WERI-Rb-1 (cell line): ENCODE results near the gene RAI1.

Experiments used
- DNase-seq: peaks from one replicate; pipeline ENCODE4 v3.0.0-alpha.2; 2020
- H3K27ac ChIP-seq: fragments of 250-450 bp; sonication (Bioruptor Pico); 2 replicates; pipeline ENCODE4 v1.5.1; 2020; ENCODE audit warnings: mild to moderate bottlenecking, moderate library complexity
- H3K27me3 ChIP-seq: fragments of 250-450 bp; sonication (Bioruptor Pico); 2 replicates; pipeline ENCODE4 v1.5.1; 2021; ENCODE audit warnings: mild to moderate bottlenecking, low read depth, moderate library complexity; ENCODE audit not compliant: insufficient read depth, severe bottlenecking
- H3K36me3 ChIP-seq: fragments of 250-450 bp; sonication (Bioruptor Pico); 2 replicates; pipeline ENCODE4 v1.5.1; 2020; ENCODE audit warnings: mild to moderate bottlenecking, moderate library complexity
- H3K4me3 ChIP-seq: 2 replicates; pipeline ENCODE4 v1.5.1; 2011; ENCODE audit warnings: low read depth, mild to moderate bottlenecking, control low read depth, low read length
- H3K9me3 ChIP-seq: fragments of 250-450 bp; sonication (Bioruptor Pico); 2 replicates; pipeline ENCODE4 v1.5.1; 2021; ENCODE audit warnings: mild to moderate bottlenecking, moderate library complexity; ENCODE audit not compliant: severe bottlenecking
- TF ChIP-seq, protein P1 (sequence below): IDR thresholded peaks from 2 replicates; pipeline ENCODE4 v1.5.1; 2011; ENCODE audit warnings: low read depth, mild to moderate bottlenecking, control low read depth, inconsistent platforms, low read length

Gene RAI1

DNA sequence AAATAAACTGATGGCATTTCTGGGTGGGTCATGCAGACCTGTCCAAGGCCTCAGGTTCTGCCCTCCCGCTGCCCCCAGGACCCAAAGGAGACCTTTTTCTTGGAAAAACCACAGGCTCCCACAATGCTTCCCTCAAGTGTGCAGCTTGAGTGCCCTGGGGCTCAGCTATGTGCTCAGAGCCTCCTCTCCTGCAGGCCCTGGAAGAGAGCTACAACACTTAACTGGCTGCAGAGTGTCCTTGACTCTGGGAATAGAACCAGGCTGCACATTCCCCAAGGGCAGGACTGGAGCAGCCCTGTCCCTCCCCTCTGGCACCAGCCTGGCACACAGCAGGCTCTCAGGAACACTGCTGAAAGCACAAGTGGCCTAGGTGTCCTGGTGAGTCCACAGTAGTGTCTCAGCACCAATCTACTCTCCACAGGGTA, 160.4 kb downstream of the RAI1 start:
- peaks cover 2% of the 10 kb centered on the region; the same call in 1 of the 2 replicates for H3K36me3 ChIP-seq
- H3K27me3 ChIP-seq = no peaks in the 10 kb centered on the region
- H3K9me3 ChIP-seq = no peaks in the 10 kb centered on the region
- no peak for DNase-seq
- no peak overlapping the region for H3K4me3 ChIP-seq
- H3K27ac ChIP-seq = peak overlapping the region; percentile 15; the same call in 1 of the 2 replicates
- TF ChIP-seq, protein P1, sequence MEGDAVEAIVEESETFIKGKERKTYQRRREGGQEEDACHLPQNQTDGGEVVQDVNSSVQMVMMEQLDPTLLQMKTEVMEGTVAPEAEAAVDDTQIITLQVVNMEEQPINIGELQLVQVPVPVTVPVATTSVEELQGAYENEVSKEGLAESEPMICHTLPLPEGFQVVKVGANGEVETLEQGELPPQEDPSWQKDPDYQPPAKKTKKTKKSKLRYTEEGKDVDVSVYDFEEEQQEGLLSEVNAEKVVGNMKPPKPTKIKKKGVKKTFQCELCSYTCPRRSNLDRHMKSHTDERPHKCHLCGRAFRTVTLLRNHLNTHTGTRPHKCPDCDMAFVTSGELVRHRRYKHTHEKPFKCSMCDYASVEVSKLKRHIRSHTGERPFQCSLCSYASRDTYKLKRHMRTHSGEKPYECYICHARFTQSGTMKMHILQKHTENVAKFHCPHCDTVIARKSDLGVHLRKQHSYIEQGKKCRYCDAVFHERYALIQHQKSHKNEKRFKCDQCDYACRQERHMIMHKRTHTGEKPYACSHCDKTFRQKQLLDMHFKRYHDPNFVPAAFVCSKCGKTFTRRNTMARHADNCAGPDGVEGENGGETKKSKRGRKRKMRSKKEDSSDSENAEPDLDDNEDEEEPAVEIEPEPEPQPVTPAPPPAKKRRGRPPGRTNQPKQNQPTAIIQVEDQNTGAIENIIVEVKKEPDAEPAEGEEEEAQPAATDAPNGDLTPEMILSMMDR = no peak

DNA sequence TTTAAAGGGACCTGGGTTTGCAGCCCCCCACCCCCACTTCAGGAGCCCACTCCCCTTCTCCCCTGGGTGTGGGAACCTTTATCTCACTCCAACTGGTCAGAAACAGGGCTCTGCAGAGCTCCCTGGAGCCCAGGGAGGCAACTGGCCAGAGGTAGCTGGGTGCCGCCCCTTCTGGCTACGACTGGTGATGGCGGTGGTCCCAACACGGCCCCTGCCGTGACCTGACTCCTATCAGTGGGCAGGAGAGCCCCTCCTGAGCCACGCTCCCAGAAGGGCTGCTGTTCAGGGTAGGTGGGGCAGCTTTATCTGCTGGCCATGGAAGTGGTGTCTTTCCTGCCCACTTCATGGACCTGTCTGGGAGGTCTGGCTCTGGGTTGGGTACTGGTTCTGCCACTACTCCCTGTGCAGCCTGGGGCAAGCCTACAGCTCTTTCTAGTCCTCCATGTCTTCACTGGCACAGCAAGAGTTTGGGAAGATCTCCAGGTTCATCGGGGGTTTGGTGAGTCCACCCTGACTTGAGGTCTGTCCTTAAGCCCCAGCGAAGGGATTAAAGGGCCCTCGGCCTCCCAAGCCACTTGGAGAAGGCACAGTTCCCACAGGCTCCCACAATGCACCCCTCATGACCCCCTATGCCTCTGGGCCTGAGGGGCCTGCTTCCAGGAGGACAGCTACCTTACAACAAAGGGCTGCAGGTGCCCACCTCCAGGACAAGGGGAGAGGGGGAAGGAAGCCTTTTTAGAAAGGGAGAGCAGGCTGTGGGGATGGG, 161.0 kb downstream of the RAI1 start:
- H3K27me3 ChIP-seq = no peaks in the 10 kb centered on the region
- DNase-seq = peak; percentile 51
- no peaks in the 10 kb centered on the region for H3K9me3 ChIP-seq
- H3K27ac ChIP-seq = peak overlapping the region; percentile 5; the same call in 1 of the 2 replicates
- TF ChIP-seq, protein P1 = no peak
- H3K4me3 ChIP-seq = no peak overlapping the region
- no peaks in the 10 kb centered on the region for H3K36me3 ChIP-seq

DNA sequence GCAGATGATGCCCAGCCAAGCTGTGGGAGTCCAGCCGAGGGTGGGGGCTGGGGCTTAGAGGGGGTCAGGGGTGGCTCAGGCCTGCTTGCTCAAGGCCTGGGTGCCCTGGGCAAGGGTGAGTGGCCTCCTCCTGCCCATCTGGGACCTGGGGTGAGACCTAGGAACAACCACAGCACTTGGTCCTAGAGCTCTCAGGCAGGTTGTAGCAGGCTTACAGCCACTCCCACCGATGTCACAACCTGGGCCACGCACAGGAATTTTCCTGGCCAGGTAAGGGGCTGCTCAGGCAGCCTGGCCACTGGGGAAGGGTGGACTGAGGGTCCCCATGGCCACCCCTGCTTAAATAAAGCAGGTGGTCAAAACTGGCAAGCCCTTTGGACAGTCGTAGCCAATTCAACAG, 161.8 kb downstream of the RAI1 start:
- TF ChIP-seq, protein P1 = no peak
- no peak overlapping the region for H3K27ac ChIP-seq
- no peak overlapping the region for H3K4me3 ChIP-seq
- no peaks in the 10 kb centered on the region for H3K36me3 ChIP-seq
- H3K9me3 ChIP-seq = no peaks in the 10 kb centered on the region
- H3K27me3 ChIP-seq = no peaks in the 10 kb centered on the region
- no peak for DNase-seq

DNA sequence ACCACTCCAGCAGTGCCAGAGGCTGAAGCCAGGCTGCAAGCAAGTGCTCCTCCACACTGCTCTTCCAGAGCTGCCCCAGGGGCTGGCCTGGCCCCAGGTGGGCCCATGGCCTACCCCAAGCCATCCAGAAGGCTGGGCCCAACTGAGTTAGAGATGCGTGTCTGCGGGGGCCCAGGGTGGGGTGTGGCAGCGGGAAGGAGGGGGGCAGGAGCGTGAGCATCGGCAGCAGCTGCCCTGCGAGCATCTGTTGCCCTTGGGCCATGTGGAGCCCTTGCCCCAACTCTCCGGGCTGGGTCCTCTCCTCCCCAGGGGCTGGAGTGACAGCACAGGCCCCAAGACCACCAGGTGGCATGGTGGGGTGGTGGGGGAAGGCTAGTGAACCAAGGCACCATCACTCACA, 162.8 kb downstream of the RAI1 start:
- Histone ChIP-seq H3K9me3 (no peaks in the 10 kb centered on the region), H3K27me3 (no peaks in the 10 kb centered on the region), H3K4me3 (no peak overlapping the region), H3K36me3 (no peaks in the 10 kb centered on the region), H3K27ac (no peak overlapping the region)
- no peak for DNase-seq
- TF ChIP-seq, protein P1 = no peak

DNA sequence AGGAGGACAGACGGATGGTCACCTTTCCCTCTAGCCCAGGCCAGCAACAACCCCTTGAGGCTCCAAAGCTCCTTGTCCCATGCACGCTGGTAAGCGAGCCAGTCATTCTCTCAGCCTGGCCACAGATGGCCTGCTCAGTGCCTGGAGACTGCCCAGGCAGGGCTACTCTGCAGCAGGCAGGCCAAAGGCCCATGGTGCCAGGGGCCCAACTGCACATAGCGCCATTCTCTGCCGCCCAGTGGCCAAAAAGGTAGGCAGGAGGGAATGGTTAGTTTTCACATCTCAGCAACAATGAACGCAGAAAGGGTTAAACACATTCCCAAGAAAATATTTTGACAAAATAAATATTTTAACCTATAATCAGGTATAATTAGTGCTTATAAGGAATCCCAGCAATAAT, 163.2 kb downstream of the RAI1 start:
- Histone ChIP-seq H3K27me3 (no peaks in the 10 kb centered on the region), H3K27ac (no peak overlapping the region), H3K9me3 (no peaks in the 10 kb centered on the region), H3K4me3 (no peak overlapping the region), H3K36me3 (no peaks in the 10 kb centered on the region)
- no peak for DNase-seq
- TF ChIP-seq, protein P1 = no peak
